ENCODE results near the gene ARHGAP22.

Gene ARHGAP22

GRCh38 chr10:48469516-48470020 lies 135.3 kb downstream of the ARHGAP22 start:
- DNase-seq = no peak

GRCh38 chr10:48468866-48469511 lies 135.9 kb downstream of the ARHGAP22 start:
- ATAC-seq (no peak), DNase-seq (no peak)
- Mint-ChIP-seq H3K4me1 (no peaks in the 10 kb centered on the region), H3K36me3 (ENCODE audit: low read depth) (no peaks in the 10 kb centered on the region), H3K27ac (no peak overlapping the region), H3K27me3 (no peaks in the 10 kb centered on the region), H3K4me3 (no peak overlapping the region), H3K9me3 (no peaks in the 10 kb centered on the region)

More at GRCh38 chr10:48469516-48470020, 135.3 kb downstream of the ARHGAP22 start:
- no peaks in the 10 kb centered on the region for H3K27me3 Mint-ChIP-seq
- no peaks in the 10 kb centered on the region for H3K4me1 Mint-ChIP-seq
- no peak overlapping the region for H3K4me3 Mint-ChIP-seq
- H3K36me3 Mint-ChIP-seq (ENCODE audit: low read depth) = no peaks in the 10 kb centered on the region
- no peaks in the 10 kb centered on the region for H3K9me3 Mint-ChIP-seq
- H3K27ac Mint-ChIP-seq = no peak overlapping the region
- no peak for ATAC-seq

- no peak for ATAC-seq
Measured at GRCh38 chr10:48468130-48468790, 136.6 kb downstream of the ARHGAP22 start.

GRCh38 chr10:48467669-48468068 lies 137.2 kb downstream of the ARHGAP22 start:
- H3K4me3 Mint-ChIP-seq = no peak overlapping the region
- H3K4me1 Mint-ChIP-seq = no peaks in the 10 kb centered on the region
- no peaks in the 10 kb centered on the region for H3K27me3 Mint-ChIP-seq
- no peaks in the 10 kb centered on the region for H3K36me3 Mint-ChIP-seq (ENCODE audit: low read depth)
- DNase-seq = no peak
- H3K9me3 Mint-ChIP-seq = no peaks in the 10 kb centered on the region
- no peak overlapping the region for H3K27ac Mint-ChIP-seq
- no peak for ATAC-seq

More at GRCh38 chr10:48468130-48468790, 136.6 kb downstream of the ARHGAP22 start:
- Mint-ChIP-seq H3K27ac (no peak overlapping the region), H3K27me3 (no peaks in the 10 kb centered on the region), H3K9me3 (no peaks in the 10 kb centered on the region), H3K36me3 (ENCODE audit: low read depth) (no peaks in the 10 kb centered on the region), H3K4me1 (no peaks in the 10 kb centered on the region), H3K4me3 (no peak overlapping the region)
- no peak for DNase-seq

- Mint-ChIP-seq H3K36me3 (ENCODE audit: low read depth) (no peaks in the 10 kb centered on the region), H3K27ac (no peak overlapping the region), H3K4me1 (no peaks in the 10 kb centered on the region), H3K9me3 (no peaks in the 10 kb centered on the region), H3K4me3 (no peak overlapping the region), H3K27me3 (no peaks in the 10 kb centered on the region)
- DNase-seq (no peak), ATAC-seq (no peak)
Measured at GRCh38 chr10:48466611-48467240, 138.1 kb downstream of the ARHGAP22 start.

- ATAC-seq = no peak
Measured at GRCh38 chr10:48465860-48466521, 138.9 kb downstream of the ARHGAP22 start.

GRCh38 chr10:48464871-48465736 lies 139.8 kb downstream of the ARHGAP22 start:
- no peak overlapping the region for H3K27ac Mint-ChIP-seq
- no peaks in the 10 kb centered on the region for H3K36me3 Mint-ChIP-seq (ENCODE audit: low read depth)
- no peaks in the 10 kb centered on the region for H3K27me3 Mint-ChIP-seq
- no peaks in the 10 kb centered on the region for H3K9me3 Mint-ChIP-seq
- no peak overlapping the region for H3K4me3 Mint-ChIP-seq
- no peaks in the 10 kb centered on the region for H3K4me1 Mint-ChIP-seq
- ATAC-seq (no peak), DNase-seq (no peak)

More at GRCh38 chr10:48465860-48466521, 138.9 kb downstream of the ARHGAP22 start:
- Mint-ChIP-seq H3K4me3 (no peak overlapping the region), H3K9me3 (no peaks in the 10 kb centered on the region), H3K4me1 (no peaks in the 10 kb centered on the region), H3K27ac (no peak overlapping the region), H3K36me3 (ENCODE audit: low read depth) (no peaks in the 10 kb centered on the region), H3K27me3 (no peaks in the 10 kb centered on the region)
- DNase-seq = no peak

- no peaks in the 10 kb centered on the region for H3K36me3 Mint-ChIP-seq (ENCODE audit: low read depth)
- ATAC-seq = no peak
- H3K27ac Mint-ChIP-seq = no peak overlapping the region
Measured at GRCh38 chr10:48464121-48464870, 140.6 kb downstream of the ARHGAP22 start.

GRCh38 chr10:48463318-48464003 lies 141.4 kb downstream of the ARHGAP22 start:
- no peaks in the 10 kb centered on the region for H3K27me3 Mint-ChIP-seq
- DNase-seq = no peak
- no peaks in the 10 kb centered on the region for H3K36me3 Mint-ChIP-seq (ENCODE audit: low read depth)
- H3K9me3 Mint-ChIP-seq = no peaks in the 10 kb centered on the region
- no peaks in the 10 kb centered on the region for H3K4me1 Mint-ChIP-seq
- no peak overlapping the region for H3K4me3 Mint-ChIP-seq
- no peak for ATAC-seq
- no peak overlapping the region for H3K27ac Mint-ChIP-seq

More at GRCh38 chr10:48464121-48464870, 140.6 kb downstream of the ARHGAP22 start:
- no peak overlapping the region for H3K4me3 Mint-ChIP-seq
- H3K9me3 Mint-ChIP-seq = no peaks in the 10 kb centered on the region
- H3K4me1 Mint-ChIP-seq = no peaks in the 10 kb centered on the region
- DNase-seq = no peak
- no peaks in the 10 kb centered on the region for H3K27me3 Mint-ChIP-seq

- Mint-ChIP-seq H3K36me3 (ENCODE audit: low read depth) (no peaks in the 10 kb centered on the region), H3K27me3 (no peaks in the 10 kb centered on the region), H3K9me3 (no peaks in the 10 kb centered on the region), H3K27ac (no peak overlapping the region), H3K4me3 (no peak overlapping the region), H3K4me1 (no peaks in the 10 kb centered on the region)
- DNase-seq = no peak
- ATAC-seq = no peak
Measured at GRCh38 chr10:48462482-48463020, 142.3 kb downstream of the ARHGAP22 start.

GRCh38 chr10:48461623-48462481 lies 143.0 kb downstream of the ARHGAP22 start:
- no peak overlapping the region for H3K4me3 Mint-ChIP-seq
- no peaks in the 10 kb centered on the region for H3K27me3 Mint-ChIP-seq
- no peak for DNase-seq
- no peak for ATAC-seq
- no peaks in the 10 kb centered on the region for H3K36me3 Mint-ChIP-seq (ENCODE audit: low read depth)
- H3K27ac Mint-ChIP-seq = no peak overlapping the region
- H3K9me3 Mint-ChIP-seq = no peaks in the 10 kb centered on the region
- no peaks in the 10 kb centered on the region for H3K4me1 Mint-ChIP-seq

GRCh38 chr10:48460182-48460581 lies 144.7 kb downstream of the ARHGAP22 start:
- Mint-ChIP-seq H3K27ac (no peak overlapping the region), H3K36me3 (ENCODE audit: low read depth) (no peaks in the 10 kb centered on the region), H3K27me3 (no peaks in the 10 kb centered on the region), H3K4me3 (no peak overlapping the region), H3K4me1 (no peaks in the 10 kb centered on the region), H3K9me3 (no peaks in the 10 kb centered on the region)
- ATAC-seq = no peak
- DNase-seq = no peak

All from activated naive CD8-positive, alpha-beta T cell treated with anti-CD3 and anti-CD28 coated beads, Interleukin-2, amount 50 U/mL, for 24 hours (primary cell).